ENCODE results near the gene DAP3.
"Not testable (repeated sequence)": the region's sequence is repeated elsewhere in the genome, so short reads cannot be mapped to it uniquely, and the experiment has no call there.

- TF ChIP-seq CTCF, POLR2A (IDR thresholded peaks at IDR 0.05): not testable (repeated sequence)
Measured at GRCh38 chr1:155759017-155759416, 70.1 kb downstream of the DAP3 start.
